Pulmonary artery endothelial cell (primary cell): ENCODE results near the gene ITGB1. TPM values are rescaled to one million over a fixed set of nuclear protein-coding genes. Genes with fewer than 3 reads are reported as not detected.
A peak's percentile ranks its signal among the peaks of the same experiment; 100 is the strongest.
"Not testable (repeated sequence)": the region's sequence is repeated elsewhere in the genome, so short reads cannot be mapped to it uniquely, and the experiment has no call there.

Experiments used
- DNase-seq: peaks from one replicate; pipeline ENCODE4 v3.0.0-alpha.2; 2011; ENCODE audit warnings: low read depth, low spot score
- total RNA-seq: library from RNA; depleted of rRNA; stranded (reverse); fragments of >200 nt; gene quantifications from 2 replicates; pipeline ENCODE4 v1.2.3, GENCODE V29; 2014

Gene ITGB1
- total RNA-seq, 1 donor from 2014 or later, result 1,760 TPM

DNA sequence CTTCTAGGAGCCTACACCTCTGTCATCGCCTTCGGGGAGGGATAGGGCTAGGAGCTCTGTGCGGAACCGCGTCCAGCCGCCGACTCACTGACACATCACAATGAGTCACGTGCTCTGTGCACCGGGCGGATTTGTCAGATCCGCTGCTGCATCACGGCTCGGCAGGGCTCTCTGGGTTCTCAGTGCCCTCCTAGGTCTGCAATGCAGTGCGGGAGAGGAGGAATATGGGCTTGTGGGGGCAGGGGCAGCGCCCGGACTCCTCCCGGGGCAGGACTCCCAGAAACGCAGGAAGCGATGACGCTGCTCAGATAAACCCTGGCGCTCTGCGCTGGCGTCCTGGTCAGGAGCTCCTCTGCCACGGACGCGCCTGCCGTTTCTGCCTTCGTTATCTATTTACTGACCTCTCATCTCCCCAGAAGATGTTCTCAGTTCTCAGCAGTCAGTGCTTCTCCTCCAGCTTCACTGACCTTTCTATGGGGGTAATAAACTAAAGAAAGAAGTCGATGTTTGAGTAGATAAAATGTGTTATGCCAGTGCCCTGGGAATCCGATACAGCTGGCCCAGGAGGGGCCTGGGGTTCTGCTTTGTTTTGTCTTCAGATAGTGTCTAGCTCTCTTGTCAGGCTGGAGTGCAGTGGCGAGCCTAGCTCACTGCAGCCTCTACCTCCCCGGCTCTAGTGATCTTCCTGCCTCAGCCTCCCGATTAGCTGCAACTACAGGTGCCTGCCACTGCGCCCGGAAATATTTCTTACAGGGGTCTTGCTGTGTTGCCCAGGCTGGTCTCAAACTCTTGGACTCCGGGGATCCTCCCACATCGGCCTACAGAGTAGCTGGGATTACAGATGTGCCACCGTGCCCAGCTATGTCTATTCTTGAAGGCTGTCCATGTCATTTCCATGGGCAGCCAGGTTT is 22.8 kb upstream of the ITGB1 start:
- peak; percentile 99 for DNase-seq

DNA sequence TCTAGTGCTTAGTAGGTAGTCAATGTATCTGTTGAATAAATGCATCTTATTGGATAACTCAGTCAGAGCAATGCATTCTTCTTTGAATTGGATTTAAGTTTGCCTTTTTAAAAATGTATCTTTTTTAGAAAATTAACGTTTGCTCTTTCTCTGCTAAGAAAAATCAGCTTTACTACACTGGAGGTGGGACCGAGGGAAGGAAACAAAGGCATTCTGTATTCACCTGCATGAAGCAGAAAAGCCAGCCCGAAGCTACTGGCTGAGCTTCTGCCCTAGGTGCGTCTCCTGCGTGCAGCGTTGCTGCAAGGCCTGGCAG is 22.2 kb upstream of the ITGB1 start:
- no peak for DNase-seq

DNA sequence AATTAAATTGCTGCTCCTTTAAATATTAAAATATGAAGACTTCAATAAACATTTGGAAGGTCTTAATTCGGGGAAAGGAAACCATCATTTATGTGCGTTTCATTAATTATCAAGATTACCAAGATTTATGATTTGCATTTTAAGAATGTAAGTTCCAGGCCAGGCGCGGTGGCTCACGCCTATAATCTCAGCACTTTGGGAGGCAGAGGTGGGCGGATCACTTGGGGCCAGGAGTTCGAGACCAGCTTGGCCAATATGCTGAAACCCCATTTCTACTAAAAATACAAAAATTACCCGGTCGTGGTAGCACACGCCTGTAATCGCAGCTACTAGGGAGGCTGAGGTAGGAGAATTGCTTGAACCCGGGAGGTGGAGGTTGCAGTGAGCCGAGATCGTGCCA is 21.7 kb upstream of the ITGB1 start:
- DNase-seq, result not testable (repeated sequence)

DNA sequence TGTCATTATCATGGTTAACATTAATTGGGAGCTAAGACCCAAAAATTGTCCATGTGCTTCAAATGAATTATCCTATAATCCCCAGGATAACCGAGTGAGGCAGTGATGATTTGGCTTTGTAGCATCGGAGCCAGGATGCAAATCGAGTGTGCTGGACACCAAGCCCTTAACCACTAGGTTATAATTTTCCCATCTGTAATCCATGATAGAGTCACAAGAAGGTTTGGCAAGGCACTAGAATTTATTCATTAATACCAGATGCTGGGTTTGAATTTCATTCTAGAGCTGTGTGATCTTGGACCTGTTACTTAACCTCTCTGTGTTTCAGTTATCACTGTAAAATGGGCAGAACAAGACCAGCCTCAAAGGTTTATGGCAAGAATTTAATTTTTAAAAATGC is 21.0 kb upstream of the ITGB1 start:
- no peak for DNase-seq

DNA sequence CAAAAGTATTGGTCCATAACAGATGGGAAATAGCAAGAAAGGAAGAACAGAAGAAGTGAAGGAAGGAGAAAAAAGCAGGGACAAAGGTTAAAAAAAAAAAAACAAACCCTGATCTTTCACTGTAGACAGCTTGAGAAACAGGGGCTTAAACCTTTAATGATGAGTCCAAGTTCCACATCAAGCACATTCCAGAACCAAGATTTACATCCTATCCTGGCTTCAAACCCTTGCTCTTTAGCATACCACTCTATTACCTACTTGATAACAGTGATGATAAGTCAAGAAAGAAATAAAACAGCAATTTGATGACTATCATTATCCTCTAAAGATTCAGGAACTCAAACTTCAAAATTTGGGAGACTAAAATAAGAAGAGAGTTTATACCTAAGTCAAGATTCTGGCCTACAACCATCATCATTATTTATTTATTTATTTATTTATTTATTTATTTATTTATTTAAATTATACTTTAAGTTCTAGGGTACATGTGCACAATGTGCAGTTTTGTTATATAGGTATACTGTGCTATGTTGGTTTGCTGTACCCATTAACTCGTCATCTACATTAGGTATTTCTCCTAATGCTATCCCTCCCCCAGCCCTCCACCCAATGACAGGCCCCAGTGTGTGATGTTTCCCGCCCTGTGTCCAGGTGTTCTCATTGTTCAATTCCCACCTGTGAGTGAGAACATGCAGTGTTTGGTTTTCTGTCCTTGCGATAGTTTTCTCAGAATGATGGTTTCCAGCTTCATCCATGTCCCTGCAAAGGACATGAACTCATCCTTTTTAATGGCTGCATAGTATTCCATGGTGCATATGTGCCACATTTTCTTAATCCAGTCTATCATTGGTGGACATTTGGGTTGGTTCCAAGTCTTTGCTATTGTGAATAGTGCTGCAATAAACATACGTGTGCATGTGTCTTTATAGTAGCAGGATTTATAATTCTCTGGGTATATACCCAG is 20.1 kb upstream of the ITGB1 start:
- DNase-seq, result not testable (repeated sequence)

DNA sequence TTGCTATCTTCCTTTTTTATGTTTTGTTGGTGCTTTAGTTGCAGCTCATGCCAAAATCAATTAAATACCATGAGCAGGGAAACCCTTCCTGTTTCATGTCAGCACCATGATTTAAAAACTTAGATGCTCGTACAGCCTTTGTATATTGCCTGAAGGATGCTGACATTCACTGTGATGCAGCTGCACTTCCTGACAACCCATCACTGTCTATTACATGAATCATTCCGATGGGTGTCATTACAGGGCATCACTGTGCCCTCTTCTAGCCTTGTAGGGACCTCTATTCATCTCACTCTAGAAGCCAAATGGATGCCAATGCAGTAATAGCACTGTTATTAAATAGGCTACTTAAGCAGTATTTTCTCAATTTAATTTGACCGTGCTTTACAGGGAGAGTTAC is 18.3 kb upstream of the ITGB1 start:
- no peak for DNase-seq

DNA sequence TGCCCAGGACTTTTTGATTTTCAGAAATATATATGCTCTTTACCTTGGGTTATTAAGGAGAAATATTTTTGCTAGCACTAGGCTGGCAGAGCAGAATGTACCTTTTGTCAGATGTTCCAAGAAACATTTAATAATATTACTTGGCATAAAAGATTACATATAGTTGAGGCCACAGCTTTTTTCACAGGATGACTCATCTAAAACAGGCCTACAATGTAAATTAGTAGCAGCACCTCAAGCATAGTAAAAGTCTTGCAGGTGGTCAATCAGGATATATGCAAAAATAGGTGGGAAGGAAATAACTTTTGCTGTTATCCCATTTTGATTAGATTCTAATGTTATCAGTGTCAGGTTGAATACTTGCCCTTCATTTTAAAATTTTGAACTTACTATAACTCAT is 14.9 kb upstream of the ITGB1 start:
- DNase-seq, result no peak

DNA sequence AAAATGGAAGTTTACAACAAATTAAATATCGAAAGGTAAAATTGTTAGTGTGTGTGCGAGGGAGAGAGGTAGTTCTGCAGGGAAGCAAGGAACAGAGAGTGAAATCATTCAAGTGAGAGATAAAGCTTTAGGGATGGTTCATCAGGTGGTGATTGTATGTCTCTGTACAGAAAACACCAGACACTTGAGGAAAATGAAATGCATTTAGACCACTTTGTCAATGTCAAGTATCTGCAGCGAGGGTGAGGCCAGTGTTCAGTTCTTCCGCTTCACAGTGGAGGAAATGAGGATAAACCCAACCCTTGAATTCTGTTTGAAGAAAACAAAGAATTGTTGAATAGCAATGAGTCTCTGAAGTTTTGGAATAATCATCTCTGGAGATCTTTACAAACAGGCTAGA is 14.4 kb upstream of the ITGB1 start:
- DNase-seq, result no peak

DNA sequence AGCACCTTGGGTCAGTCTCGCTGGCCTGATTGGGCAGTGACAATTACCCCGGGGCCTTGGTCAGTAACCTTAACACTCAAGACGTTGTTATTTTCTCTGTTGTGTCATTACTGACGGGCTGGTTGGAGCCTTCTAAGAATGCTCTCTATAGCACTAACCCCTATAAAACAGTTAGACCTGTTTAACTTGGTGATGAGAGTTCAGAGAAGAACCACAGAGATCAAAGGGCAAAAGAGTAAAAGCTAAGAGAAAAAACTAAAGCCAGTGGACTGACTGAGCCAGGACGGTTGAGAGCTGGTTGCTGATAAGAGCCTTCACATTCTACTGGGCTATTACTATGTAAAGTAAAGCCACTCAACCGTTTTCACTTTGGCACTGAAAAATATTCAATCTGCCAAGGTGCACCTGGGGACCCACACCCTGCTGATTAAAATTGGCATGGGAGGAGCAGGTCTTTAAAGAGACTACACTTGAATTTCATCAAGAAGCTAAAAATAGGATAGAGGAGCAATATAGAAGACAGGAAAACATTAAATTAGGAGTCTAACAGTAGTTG is 13.6 kb upstream of the ITGB1 start:
- no peak for DNase-seq

DNA sequence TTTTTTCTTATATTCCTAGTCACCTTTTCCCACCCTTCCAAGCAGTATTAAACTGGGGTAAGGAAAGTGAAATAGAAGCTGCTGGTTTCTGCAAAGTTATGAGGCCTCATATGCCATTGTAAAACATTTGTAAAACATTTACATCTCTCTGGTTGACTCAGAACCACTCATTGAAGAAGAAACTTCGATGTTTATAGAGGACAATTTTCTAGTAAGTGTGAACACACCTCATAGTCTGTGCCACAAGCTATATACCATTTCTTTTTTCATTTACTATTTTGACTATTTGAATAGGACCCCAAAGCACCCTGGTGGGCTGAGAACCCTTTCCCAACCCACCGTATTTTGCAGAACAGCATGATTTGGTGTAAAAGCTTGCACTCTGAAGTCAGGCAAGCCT is 12.9 kb upstream of the ITGB1 start:
- no peak for DNase-seq

DNA sequence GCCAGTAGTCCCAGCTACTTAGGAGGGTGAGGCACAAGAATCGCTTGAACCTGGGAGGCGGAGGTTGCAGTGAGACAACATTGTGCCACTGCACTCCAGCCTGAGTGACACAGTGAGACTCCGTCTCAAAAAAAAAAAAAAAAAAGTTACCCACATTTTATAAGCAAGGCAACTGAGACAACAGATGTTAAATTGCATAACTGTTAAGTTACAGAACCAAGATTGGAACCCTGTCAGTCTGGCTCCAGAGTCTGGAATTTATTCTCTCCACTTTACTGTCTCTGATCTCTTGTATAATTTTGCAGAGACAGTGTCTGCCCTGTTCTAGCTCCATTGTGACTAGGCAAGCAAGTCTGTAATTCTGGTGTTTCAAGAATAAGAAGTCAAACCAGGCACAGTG is 6.2 kb upstream of the ITGB1 start:
- DNase-seq, result no peak

DNA sequence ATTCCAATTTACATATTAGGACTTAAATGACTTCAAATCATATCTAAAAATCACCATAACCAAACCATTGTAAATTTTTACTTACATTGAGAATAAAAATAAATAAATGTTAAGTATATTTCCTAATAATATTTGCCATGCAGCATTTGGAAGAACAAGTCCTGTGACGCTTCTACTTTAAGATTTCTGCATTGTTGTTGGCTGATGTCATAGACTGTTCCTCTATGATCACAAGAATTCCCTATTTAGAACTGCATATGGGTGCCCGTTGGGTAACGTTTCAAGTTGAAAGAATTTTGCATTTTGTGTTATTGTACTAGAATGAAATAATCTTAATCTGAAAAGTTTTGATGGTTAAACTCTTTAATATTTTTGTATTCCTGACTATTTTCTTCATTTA is 5.1 kb upstream of the ITGB1 start:
- no peak for DNase-seq

DNA sequence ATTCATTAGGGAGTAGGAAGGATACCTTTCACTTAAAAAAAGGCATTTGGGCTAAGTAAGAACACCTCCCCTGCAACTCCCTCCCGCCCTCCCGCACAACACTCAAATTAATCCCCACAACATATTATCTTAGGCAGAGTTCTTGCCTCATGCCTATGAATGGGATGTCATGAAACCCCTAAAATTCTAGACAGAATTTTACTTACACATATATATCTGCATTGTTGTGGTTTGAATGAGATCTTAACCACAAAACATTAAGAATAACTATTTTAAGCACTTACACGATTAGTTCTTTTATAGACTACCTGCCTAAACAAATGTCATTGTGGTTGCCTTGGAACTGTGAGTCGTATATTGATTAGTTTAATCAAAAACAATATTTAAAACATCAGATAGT is 4.5 kb upstream of the ITGB1 start:
- DNase-seq, result no peak

DNA sequence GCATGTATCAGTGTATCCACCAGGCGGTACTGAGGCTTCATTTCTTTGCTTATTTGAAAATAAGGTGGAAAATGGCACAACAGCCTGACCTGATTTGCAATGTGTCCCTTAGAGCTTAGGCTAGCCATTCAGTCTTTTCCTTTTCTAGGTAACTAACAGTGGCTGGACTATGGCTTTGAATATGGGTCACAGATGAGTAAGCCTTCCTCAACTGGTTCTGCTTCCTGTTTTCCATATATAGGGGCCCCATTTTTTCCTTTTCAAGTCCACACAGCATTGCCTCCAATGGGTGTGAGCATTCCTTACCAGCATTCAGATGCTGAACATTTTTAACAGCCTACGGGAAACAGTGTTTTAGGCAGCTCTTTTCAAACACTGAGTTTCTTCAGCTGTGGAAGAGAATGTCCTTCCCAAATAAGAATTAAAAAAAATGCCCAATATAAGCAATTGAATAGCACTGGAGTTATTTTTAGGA is 3.9 kb upstream of the ITGB1 start:
- peak; percentile 88 for DNase-seq

DNA sequence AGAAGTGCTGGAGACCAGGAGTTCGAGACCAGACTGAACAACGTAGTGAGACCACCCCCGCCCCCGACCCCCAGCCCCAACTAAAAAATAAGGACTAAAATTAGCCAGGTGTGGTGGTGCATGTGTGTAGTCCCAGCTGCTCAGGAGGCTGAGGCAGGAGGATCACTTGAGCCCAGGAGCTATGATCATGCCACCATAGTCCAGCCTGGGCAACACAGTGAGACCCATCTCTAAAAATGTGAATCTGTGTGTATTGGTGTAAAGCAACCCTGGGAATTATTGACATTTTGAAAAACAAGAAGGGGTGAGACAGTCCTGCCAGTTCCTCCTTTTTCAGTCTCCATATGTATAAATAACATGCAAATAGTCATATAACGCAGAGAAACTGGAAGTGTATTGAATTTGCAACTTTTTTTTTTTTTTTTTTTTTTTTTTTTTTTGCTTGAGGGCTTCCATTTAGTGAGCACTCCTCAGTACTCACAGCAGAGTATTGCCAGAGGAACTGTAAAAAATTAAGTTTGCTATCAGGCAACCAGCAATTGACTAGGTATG is 3.4 kb upstream of the ITGB1 start:
- DNase-seq, result no peak

DNA sequence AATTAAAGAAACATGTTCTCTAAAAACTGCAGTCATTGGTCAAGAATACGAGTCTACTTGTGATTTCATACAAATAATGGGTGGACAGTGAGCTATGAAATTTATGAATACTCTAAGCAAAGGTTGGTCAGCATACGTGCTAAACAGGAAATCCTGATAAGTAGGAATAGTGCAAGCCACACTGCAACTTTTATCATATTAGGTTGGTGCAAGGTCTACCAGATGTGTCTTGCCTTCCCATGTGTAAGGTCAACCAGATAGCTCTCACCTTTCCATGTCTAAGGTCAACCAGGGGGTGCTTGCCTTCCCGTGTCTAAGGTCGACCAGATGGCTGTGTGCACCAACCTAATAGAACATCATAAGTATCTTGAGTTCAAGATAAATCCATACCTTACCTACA is 2.0 kb upstream of the ITGB1 start:
- no peak for DNase-seq

DNA sequence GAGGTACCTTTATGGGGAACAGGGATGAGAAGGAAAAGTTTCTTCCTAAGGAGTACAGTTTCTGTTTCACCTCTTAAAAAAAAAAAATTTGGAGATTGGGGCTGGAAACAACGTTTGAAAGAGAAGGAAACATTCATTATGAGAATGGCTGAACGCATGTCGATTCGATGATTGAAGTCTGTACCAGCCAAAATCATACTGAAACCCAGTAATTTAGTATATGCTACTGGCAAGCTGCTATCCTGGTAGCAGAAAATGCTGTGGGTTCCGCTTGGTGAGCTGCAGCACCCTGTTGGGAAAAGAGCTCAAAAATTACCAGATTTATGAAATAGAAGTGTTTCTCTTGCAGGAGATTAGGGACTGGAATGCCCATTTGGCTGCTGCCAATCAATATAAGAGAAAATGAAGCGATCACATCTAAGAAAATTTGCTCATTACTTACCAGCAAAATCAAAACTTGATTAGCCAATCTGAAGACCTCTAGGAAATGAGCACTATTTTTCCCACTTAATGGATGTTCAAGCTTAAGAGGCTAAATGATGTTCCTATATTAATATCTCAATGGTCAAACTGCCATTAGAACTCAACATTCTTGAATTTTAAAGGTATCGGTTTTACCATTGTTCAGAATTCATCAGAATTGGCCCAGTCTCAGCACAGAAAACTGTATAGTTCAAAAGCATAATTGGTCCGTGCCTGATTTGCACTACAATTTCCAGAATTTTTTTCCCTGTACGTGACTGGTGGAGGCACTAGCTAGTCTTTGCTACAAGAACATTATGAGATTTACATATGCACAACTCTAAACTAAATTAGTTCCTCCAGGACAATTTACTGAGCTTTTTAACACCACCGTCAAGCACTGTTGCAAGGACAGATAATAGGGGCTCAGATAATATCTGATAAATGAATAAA is 1.2 kb upstream of the ITGB1 start:
- DNase-seq, result no peak

DNA sequence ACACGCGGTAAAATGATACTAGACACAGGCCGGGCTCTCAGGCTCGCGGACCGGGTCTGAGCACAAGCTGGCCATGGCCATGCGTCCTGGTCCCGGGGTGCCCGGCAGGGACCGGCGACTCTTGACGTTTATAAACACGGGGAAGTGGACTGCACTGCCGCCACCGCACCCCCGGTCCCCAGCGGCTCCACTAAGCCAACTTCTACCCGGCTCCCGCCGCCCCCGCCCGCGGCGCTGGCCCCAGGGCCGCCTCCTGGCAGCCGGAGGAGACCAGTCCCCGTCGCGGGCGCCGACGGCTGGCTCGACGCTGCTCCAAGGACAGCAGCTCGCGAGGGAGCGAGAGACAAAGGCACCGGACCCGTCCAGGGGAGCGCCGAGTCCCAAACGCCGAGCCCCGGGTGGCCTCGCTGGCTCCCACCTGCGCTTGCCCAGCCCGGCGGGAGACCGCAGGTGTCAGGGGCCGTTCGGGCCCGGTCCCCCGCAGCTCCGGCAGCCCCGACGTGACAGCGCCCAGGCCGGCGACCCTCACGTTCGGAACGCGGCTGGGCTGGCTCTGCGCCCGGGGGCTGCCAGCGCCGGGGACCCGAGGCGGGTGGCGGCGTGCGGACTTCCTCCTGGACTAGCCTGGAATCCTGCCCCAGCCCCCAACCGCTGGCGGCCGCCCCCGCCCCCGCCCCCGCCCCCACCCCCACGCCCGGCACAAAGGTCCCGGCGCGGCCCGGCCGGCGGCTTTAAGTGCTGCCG is 517 bp downstream of the ITGB1 start:
- no peak for DNase-seq

DNA sequence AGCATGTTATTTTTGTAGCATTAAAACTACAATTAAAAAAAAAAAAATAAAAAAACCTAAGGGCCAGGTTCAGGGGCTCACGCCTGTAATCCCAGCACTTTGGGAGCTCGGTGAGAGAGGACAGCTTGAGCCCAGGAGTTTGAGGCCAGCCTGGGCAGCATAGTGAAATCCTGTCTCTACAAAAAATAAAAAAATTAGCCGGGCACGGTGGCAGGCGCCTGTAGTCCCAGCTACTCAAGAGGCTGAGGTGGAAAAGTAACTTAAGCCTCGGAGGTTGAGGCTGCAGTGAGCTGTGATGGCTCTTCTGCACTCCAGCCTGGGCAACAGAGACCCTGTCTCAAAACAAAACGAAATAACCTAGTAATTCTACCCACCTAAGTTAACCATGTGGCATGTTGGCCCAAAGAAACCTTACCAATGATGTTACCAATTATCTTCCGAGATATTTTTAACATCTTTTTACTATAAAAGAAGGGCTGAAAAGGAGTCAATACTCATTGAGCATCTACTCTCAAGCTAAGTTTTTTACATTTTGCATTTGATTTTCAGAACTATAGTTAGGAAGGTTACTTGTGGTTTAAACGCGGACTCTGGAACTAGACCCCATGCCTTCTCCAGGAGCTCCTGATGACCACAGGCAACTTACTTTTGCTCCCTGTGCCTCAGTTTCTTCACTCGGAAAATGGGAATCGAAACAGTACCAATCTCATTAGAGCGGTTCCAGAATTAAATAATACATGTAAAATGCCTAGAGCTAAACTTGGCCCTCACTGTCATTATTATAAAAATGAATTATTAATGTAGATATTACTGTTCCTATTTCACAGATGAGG is 1.4 kb downstream of the ITGB1 start:
- DNase-seq, result no peak
